Activated naive CD4-positive, alpha-beta T cell treated with anti-CD3 and anti-CD28 coated beads, Interleukin-2, amount 10 ng/mL, durations not matched to agents 7 days and 5 days (primary cell): ENCODE data around the gene TMEM240.

Experiments used
- CTCF ChIA-PET: fragments of 350-600 bp; sonication (Branson Sonifier 250); formaldehyde crosslinking; loops from one replicate; lab custom pipeline; 2021; ENCODE audit warnings: antibody characterized with exemption; lab: Charles Lee
- DNase-seq: peaks from one replicate; pipeline ENCODE4 v3.0.0-alpha.2; 2020
- H3K27ac Mint-ChIP-seq: one replicate; pipeline ENCODE4 v1.8.0; 2021; ENCODE audit warnings: mild to moderate bottlenecking, moderate library complexity, mixed read lengths
- H3K27me3 Mint-ChIP-seq: one replicate; pipeline ENCODE4 v1.8.0; 2021; ENCODE audit warnings: mild to moderate bottlenecking, mixed read lengths
- H3K36me3 Mint-ChIP-seq: one replicate; pipeline ENCODE4 v1.8.0; 2021; ENCODE audit warnings: mixed read lengths
- H3K4me1 Mint-ChIP-seq: one replicate; pipeline ENCODE4 v1.8.0; 2021; ENCODE audit warnings: mixed read lengths
- H3K4me3 Mint-ChIP-seq: one replicate; pipeline ENCODE4 v1.8.0; 2021; ENCODE audit warnings: mild to moderate bottlenecking, moderate library complexity, mixed read lengths
- H3K9me3 Mint-ChIP-seq: one replicate; pipeline ENCODE4 v1.8.0; 2021; ENCODE audit warnings: mixed read lengths

TMEM240 gene

DNA sequence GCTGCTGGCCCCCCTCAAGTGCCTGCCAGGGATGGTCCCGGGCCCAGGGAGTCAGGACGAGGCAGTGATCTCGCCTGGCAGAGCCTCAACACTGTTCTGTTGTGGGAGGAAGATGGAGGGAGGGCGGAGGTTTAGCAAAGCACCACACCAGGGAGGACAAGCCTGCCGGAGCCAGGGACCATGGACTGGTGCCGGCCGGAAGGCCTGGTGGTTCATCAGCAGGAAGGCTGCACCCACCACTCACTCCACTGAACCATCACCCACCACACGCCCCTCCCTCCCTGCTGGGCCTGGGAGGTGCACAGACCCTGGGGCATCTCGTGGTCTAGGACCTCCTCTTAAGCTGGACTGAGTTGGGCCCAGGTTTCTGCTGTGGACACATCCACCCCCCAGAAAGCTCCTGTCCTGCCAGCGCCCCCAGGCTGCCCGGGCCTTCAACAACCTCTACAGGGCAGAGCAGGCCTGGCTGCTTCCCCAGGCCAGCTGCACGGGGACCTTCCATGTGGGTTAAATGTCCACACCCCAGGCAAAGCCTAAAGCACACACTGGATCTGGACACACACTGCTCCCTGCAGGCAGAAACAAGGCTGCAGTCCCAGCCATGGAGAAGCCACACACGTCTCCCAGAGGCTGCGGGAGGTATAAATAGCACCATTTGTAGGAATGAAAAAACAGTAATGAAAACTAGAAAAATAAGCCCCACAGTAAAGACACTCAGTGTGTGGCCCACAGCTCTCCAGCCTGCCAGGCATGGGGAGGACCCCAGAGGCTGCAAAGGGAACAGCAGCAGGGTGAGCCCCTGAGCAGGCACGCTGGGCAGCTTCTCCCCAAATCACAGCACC lies 10.4 kb upstream of the TMEM240 start:
- no peak for DNase-seq
- H3K4me1 Mint-ChIP-seq, result no peaks in the 10 kb centered on the region
- no peak overlapping the region for H3K27ac Mint-ChIP-seq
- no peak overlapping the region for H3K4me3 Mint-ChIP-seq
- no peaks in the 10 kb centered on the region for H3K9me3 Mint-ChIP-seq
- CTCF ChIA-PET, result no interaction called here
- H3K27me3 Mint-ChIP-seq, result no peaks in the 10 kb centered on the region
- peaks cover 5% of the 10 kb centered on the region for H3K36me3 Mint-ChIP-seq

DNA sequence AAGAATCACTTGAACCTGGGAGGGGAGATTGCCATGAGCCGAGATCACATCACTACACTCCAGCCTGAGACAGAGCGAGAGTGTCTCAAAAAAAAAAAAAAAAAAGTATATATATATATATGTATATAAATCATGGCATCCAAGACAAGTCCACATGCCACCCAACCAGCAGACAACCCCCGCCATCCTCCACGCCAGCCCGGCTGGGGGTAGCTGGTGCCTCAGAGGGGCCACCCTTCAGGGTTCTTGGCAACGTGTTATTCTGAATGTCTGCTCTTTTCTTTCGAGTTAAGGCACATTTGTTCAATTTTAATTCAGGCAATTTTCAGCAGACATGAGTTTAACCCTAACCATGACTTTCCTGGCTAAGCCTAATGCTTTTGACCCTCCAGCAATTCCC lies 9.7 kb upstream of the TMEM240 start:
- peaks cover 5% of the 10 kb centered on the region for H3K36me3 Mint-ChIP-seq
- H3K4me1 Mint-ChIP-seq, result no peaks in the 10 kb centered on the region
- no peaks in the 10 kb centered on the region for H3K9me3 Mint-ChIP-seq
- CTCF ChIA-PET, result no interaction called here
- no peak for DNase-seq
- no peak overlapping the region for H3K27ac Mint-ChIP-seq
- H3K27me3 Mint-ChIP-seq, result no peaks in the 10 kb centered on the region
- H3K4me3 Mint-ChIP-seq, result no peak overlapping the region

GRCh38 chr1:1548591-1548990 lies 8.2 kb upstream of the TMEM240 start:
- Mint-ChIP-seq H3K4me3 (no peak overlapping the region), H3K27ac (no peak overlapping the region), H3K4me1 (no peaks in the 10 kb centered on the region), H3K36me3 (peaks cover 5% of the 10 kb centered on the region), H3K9me3 (no peaks in the 10 kb centered on the region), H3K27me3 (no peaks in the 10 kb centered on the region)
- no peak for DNase-seq
- CTCF ChIA-PET, result no interaction called here

DNA sequence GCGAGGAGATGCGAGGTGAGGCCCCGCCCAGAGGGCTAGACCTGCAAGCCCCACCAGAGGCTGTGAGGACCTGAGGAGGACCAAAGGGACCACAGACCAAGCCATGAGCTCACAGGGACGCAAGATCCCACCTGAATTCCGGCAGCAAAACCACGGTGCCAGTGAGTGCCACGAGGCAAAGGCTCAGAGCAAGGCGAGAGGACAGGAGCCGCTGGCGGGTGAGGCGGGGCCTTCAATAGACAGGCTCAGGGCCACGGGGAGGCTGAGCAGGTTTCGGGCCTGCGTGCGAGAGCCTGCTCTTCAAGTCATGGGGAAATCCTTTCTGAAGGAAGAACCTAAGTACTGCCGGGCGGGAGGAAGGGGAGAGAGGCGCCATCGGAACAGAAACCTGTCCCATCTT lies 7.1 kb upstream of the TMEM240 start:
- H3K4me1 Mint-ChIP-seq, result no peaks in the 10 kb centered on the region
- H3K27ac Mint-ChIP-seq, result no peak overlapping the region
- no peak for DNase-seq
- CTCF ChIA-PET, result no interaction called here
- no peaks in the 10 kb centered on the region for H3K9me3 Mint-ChIP-seq
- H3K36me3 Mint-ChIP-seq, result peaks cover 8% of the 10 kb centered on the region
- H3K27me3 Mint-ChIP-seq, result no peaks in the 10 kb centered on the region
- no peak overlapping the region for H3K4me3 Mint-ChIP-seq

DNA sequence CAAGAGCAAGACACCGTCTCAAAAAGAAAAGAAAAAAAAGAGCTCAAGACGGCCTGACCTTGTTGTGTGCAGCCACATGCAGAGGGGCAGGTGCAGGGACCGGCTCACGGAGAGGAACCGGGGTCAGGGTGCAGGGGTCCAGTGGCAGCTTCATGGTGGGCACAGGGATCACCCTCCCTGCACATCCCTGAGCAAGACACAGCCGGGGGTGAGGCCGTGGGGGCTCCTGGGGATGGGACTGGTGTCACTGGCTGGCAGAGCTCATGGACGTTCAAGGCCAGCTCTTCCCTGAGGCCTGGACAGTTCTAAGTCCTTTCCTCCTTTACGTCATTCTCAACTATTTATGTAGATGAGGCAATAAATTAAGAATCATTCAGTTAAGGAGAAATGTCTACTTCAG lies 6.6 kb upstream of the TMEM240 start:
- CTCF ChIA-PET, result no interaction called here

GRCh38 chr1:1545946-1546737 lies 5.7 kb upstream of the TMEM240 start:
- DNase-seq, result no peak
- CTCF ChIA-PET, result no interaction called here
- H3K27ac Mint-ChIP-seq, result no peak overlapping the region
- H3K9me3 Mint-ChIP-seq, result no peaks in the 10 kb centered on the region
- H3K36me3 Mint-ChIP-seq, result peaks cover 14% of the 10 kb centered on the region
- H3K4me3 Mint-ChIP-seq, result no peak overlapping the region
- no peaks in the 10 kb centered on the region for H3K27me3 Mint-ChIP-seq
- H3K4me1 Mint-ChIP-seq, result peaks cover 2% of the 10 kb centered on the region

More for the DNA sequence above, 6.6 kb upstream of the TMEM240 start:
- Mint-ChIP-seq H3K4me3 (no peak overlapping the region), H3K4me1 (no peaks in the 10 kb centered on the region), H3K9me3 (no peaks in the 10 kb centered on the region), H3K27me3 (no peaks in the 10 kb centered on the region), H3K27ac (no peak overlapping the region), H3K36me3 (peaks cover 9% of the 10 kb centered on the region)
- DNase-seq, result no peak

DNA sequence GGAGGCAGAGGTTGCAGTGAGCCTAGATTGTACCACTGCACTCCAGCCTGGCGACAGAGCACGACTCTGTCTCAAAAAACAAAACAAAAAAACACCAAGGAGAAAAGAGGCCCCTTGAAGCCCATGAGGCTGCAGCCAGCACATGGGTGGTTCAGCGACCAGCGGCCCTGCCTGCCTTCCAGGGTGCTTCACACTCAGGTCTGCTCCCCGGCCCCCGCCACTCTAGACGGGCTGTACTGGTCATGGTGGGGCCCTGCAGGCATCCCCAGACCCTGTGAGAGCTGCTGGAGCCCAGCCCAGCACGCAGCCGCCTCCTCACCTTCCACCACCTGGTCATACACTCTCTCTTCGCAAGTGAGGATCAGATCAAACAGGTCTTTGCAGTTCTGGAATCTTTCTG lies 4.1 kb upstream of the TMEM240 start:
- H3K9me3 Mint-ChIP-seq, result no peaks in the 10 kb centered on the region
- peaks cover 2% of the 10 kb centered on the region for H3K4me1 Mint-ChIP-seq
- CTCF ChIA-PET, result no interaction called here
- H3K27ac Mint-ChIP-seq, result no peak overlapping the region
- peaks cover 3% of the 10 kb centered on the region for H3K27me3 Mint-ChIP-seq
- H3K36me3 Mint-ChIP-seq, result peaks cover 14% of the 10 kb centered on the region
- no peak overlapping the region for H3K4me3 Mint-ChIP-seq
- DNase-seq, result no peak

DNA sequence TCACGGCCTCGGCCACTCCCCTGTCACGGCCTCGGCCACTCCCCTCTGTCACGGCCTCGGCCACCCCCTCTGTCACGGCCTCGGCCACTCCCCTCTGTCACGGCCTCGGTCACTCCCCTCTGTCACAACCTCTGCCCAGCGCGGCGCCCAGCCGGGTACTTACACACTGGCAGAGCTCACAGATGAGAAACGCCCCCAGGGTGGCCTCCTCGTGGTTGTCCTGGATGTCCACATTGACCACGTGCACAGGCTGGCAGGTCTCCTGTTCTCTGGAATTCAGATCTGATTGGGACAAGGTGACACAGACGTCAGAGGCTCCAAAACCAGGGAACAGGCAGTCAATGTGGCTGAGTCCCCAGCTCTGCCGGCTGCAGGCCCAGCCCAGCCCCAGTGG lies 3.3 kb upstream of the TMEM240 start:
- Mint-ChIP-seq H3K36me3 (peaks cover 14% of the 10 kb centered on the region), H3K4me1 (peaks cover 2% of the 10 kb centered on the region), H3K27ac (no peak overlapping the region), H3K4me3 (no peak overlapping the region), H3K27me3 (peaks cover 11% of the 10 kb centered on the region), H3K9me3 (no peaks in the 10 kb centered on the region)
- CTCF ChIA-PET, result no interaction called here
- DNase-seq, result no peak

DNA sequence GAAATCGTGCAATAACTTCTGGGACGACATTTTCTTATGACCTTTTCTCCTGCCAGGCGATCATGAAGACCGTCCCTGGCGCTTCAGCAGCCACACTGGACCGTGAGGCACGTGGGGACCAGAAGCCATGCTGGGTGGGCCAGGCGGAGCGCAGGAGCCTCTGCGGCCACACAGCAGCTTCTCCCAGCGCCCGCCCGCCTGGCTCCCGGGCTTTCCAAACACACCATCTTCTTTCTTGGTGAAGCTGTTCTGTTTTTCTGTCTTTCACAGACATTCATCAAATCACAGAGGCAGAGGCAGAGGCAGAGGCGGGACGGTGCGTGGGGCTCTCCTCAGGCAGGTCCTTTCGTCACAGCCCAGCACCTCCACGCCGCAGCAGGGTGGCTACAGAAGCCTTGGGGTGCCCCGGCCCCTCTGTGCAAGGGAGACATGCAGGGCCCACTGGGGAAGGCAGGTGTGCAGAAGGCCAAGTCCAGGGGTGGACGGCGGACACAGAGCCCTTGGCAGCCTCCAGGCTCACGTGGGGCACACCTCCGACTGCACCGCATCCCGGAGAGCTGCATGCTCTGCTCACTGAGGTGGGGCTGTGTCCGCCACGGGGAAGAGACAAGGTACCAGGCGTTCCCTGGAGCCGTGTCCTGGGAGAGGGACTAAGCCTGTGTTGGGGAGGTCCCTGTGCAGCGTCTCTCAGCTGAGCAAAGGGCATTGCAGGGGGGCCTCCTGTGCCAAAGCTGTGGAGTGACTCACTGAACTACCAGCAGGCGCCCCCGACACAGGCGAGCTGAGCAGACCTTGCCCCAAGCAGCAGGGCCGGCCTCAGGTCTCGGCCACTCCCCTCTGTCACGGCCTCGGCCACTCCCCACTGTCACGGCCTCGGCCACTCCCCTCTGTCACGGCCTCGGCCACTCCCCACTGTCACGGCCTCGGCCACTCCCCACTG lies 2.6 kb upstream of the TMEM240 start:
- no peak overlapping the region for H3K27ac Mint-ChIP-seq
- peaks cover 17% of the 10 kb centered on the region for H3K27me3 Mint-ChIP-seq
- CTCF ChIA-PET, result no interaction called here
- DNase-seq, result no peak
- H3K9me3 Mint-ChIP-seq, result no peaks in the 10 kb centered on the region
- peaks cover 2% of the 10 kb centered on the region for H3K4me1 Mint-ChIP-seq
- H3K4me3 Mint-ChIP-seq, result no peak overlapping the region
- peaks cover 13% of the 10 kb centered on the region for H3K36me3 Mint-ChIP-seq

DNA sequence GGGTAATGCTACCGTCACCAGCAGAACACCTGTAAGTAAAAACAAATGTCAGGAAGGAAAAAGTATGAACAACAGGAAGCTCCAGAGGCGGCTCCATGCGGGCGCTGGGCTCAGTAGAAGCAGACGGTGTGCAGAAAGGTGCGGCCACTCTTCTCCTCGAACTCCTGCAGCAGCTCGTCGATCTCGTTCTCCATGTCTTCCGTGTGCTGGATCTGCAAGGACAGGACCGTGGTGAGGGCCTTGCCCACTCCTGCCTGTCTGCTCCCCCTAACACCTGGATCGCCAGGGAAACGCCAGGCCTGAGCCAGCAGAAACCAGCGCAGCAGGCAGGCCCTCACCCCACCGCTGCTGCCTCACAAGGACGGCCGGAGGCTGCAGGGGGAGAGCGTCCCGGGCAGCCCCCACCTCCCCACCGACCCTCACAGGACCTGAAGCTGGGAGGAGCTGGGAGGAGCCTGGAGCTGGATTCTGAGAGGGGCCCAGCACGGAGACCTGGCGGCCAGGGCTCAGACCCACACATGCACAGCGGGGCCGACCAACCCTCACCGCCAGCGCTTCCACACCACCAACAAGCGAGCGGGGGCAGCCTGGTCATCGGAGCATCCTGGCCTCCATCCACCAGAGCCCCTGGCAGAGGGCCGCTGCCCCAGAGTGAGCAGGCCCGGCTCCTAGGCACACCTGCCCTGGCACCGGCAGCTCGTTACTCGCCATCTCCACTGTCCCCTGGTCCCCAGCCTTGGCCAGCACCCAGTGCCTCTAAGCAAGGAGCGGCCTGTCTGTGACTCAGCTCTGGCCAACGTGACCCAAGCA lies 1.7 kb upstream of the TMEM240 start:
- H3K4me3 Mint-ChIP-seq, result peak overlapping the region; percentile 7
- peaks cover 2% of the 10 kb centered on the region for H3K4me1 Mint-ChIP-seq
- DNase-seq, result no peak
- H3K27ac Mint-ChIP-seq, result no peak overlapping the region
- CTCF ChIA-PET, result no interaction called here
- H3K27me3 Mint-ChIP-seq, result peaks cover 17% of the 10 kb centered on the region
- no peaks in the 10 kb centered on the region for H3K9me3 Mint-ChIP-seq
- H3K36me3 Mint-ChIP-seq, result peaks cover 12% of the 10 kb centered on the region

DNA sequence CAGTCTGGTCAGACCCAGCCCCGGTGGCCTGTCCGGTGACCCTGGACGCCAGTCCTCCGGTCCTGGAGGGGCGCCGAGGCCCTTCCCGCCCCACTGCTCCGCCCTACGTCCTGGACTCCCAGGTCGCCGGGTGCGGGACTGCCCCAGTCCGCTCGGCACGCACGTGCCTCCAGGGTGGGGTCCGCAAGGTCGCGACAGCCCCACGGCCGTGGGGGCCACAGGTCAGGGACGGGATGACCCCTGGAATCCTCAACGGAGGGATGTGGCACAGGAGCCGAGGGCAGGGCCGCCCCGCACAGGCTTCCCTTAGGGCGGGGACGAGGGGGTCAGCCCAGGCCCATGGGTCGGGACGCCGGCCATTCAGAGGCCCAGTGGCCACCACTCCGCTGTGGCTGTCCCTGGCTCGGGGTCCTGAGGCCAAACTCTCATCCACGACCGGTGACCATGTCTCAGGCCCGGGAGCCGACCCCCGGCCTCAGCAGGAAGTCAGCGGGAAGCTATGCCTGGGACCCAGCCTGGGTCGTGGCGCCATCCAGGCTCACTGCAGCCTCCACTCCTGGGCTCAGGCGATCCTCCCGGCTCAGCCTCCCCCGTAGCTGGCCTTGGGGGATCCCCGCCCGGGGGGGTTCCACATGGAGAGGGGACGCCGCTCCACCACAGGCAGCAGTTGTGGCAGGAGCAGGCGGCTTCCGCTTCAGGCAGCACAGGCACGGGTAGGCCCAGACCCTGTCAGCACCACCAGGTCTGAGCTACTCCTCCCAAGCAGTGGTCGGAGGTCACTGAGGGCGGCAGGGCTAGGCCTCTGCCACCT lies 599 bp upstream of the TMEM240 start:
- CTCF ChIA-PET, result no interaction called here
- DNase-seq, result no peak
- H3K4me1 Mint-ChIP-seq, result peaks cover 2% of the 10 kb centered on the region
- H3K27ac Mint-ChIP-seq, result no peak overlapping the region
- peaks cover 12% of the 10 kb centered on the region for H3K36me3 Mint-ChIP-seq
- H3K27me3 Mint-ChIP-seq, result peaks cover 17% of the 10 kb centered on the region
- H3K4me3 Mint-ChIP-seq, result peak overlapping the region; percentile 7
- H3K9me3 Mint-ChIP-seq, result no peaks in the 10 kb centered on the region

GRCh38 chr1:1539310-1540089 lies 924 bp downstream of the TMEM240 start:
- CTCF ChIA-PET, result no interaction called here
- Mint-ChIP-seq H3K4me3 (peak overlapping the region; percentile 53), H3K27ac (no peak overlapping the region), H3K36me3 (peaks cover 12% of the 10 kb centered on the region), H3K27me3 (peaks cover 17% of the 10 kb centered on the region), H3K4me1 (peaks cover 2% of the 10 kb centered on the region), H3K9me3 (no peaks in the 10 kb centered on the region)
- no peak for DNase-seq
